Gastroesophageal sphincter (tissue), 4 donors: ENCODE data around the gene PAAF1. TPM values are rescaled to one million over a fixed set of nuclear protein-coding genes. Genes with fewer than 3 reads are reported as not detected.

Experiments used
- ATAC-seq: fragments of 150-250 bp; one replicate; pipeline ENCODE4 v1.9.1; 2016; ENCODE audit warnings: mild to moderate bottlenecking, moderate library complexity
- H3K27ac ChIP-seq, 4 donors: fragments of 200-600 bp; sonication (generic) in 3 of 4; 1 replicate in 3 of 4; 2 replicates in 1 of 4; pipeline ENCODE4 v1.5.1; 2016 to 2019
- H3K27me3 ChIP-seq: fragments of 200-600 bp; sonication (generic); one replicate; pipeline ENCODE4 v1.5.1; 2019
- H3K36me3 ChIP-seq, 2 donors: fragments of 200-600 bp; sonication (generic); one replicate each; pipeline ENCODE4 v1.5.1; 2019; ENCODE audit warnings: control low read depth in 1 of 2
- H3K4me1 ChIP-seq, 3 donors: fragments of 200-600 bp; sonication (generic); 1 replicate in 2 of 3; 2 replicates in 1 of 3; pipeline ENCODE4 v1.5.1; 2016 to 2019; ENCODE audit warnings: control low read depth in 2 of 3
- H3K4me3 ChIP-seq, 2 donors: fragments of 200-600 bp; sonication (generic); one replicate each; pipeline ENCODE4 v1.5.1; 2019; ENCODE audit warnings: mild to moderate bottlenecking in 1 of 2, moderate library complexity in 1 of 2
- H3K9me3 ChIP-seq, 3 donors: fragments of 200-600 bp; sonication (generic); one replicate each; pipeline ENCODE4 v1.5.1; 2017 to 2019; ENCODE audit warnings: control low read depth in 2 of 3
- EP300 ChIP-seq: sonication (generic); formaldehyde crosslinking; IDR thresholded peaks from one replicate; pipeline ENCODE4 v1.6.1; 2017; ENCODE audit warnings: antibody characterized with exemption, mild to moderate bottlenecking
- POLR2A ChIP-seq, 2 donors: fragments of 450-650 bp; IDR thresholded peaks; one replicate each; pipeline ENCODE4 v1.6.1; 2017; ENCODE audit warnings: antibody characterized with exemption in 2 of 2, mild to moderate bottlenecking in 2 of 2, moderate library complexity in 1 of 2
- POLR2AphosphoS5 ChIP-seq: sonication (generic); formaldehyde crosslinking; IDR thresholded peaks from one replicate; pipeline ENCODE4 v1.6.1; 2017; ENCODE audit warnings: antibody characterized with exemption
- whole genome bisulfite sequencing, 2 donors: methylation state at CpG; one replicate each; pipeline ENCODE4 v1.1.5; 2018; ENCODE audit warnings: low coverage in 1 of 2; 5-methylcytosine and 5-hydroxymethylcytosine counted together
- total RNA-seq, 4 donors: library from RNA; depleted of rRNA; stranded (reverse); fragments of >200 nt; gene quantifications; one replicate each; pipeline ENCODE4 v1.1.0, GENCODE V29; 2016
- TF ChIP-seq, protein P1 (sequence below), 4 experiments: fragments of 200-600 bp in 2 of 4; fragments of 450-650 bp in 2 of 4; sonication (generic) in 1 of 4; IDR thresholded peaks; one replicate each; pipeline ENCODE4 v1.5.1; 2017 to 2019; ENCODE audit warnings: antibody characterized with exemption in 4 of 4, mild to moderate bottlenecking in 2 of 4, moderate library complexity in 2 of 4

PAAF1 gene
- total RNA-seq, 4 donors from 2014 or later, result 16.2 to 30.2 (median 17.8) TPM

DNA sequence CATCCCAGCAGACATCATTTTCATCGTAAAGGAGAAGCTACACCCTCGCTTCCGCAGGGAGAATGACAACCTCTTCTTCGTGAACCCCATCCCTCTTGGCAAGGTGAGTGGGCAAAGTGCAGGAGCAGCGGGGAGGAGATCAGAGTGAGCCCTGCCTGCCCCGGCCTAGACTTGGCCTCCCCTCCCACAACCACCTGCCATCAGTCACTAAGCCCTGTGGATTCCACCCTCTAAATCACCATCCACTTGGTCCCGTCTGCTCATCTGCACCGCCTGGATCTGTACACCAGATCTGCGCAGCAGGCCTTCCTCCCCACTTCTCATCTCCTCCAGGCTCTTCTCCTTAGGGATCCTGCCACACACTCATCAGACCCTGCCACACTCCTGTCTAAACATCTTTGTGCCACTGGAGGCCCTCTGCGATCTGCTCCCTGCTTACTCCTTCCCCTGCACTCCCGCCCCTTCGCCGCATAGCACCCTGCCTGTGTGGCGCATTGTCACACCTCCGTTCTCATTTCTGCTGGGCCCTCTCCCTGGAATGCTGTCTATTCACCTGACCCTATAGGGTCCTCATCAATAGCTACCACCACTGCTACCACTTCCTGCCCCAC, 91.7 kb downstream of the PAAF1 start:
- no peak for ATAC-seq
- TF ChIP-seq EP300 (no peak), POLR2AphosphoS5 (no peak), POLR2A (IDR thresholded peaks at IDR 0.05) (no peak)
- TF ChIP-seq, protein P1, sequence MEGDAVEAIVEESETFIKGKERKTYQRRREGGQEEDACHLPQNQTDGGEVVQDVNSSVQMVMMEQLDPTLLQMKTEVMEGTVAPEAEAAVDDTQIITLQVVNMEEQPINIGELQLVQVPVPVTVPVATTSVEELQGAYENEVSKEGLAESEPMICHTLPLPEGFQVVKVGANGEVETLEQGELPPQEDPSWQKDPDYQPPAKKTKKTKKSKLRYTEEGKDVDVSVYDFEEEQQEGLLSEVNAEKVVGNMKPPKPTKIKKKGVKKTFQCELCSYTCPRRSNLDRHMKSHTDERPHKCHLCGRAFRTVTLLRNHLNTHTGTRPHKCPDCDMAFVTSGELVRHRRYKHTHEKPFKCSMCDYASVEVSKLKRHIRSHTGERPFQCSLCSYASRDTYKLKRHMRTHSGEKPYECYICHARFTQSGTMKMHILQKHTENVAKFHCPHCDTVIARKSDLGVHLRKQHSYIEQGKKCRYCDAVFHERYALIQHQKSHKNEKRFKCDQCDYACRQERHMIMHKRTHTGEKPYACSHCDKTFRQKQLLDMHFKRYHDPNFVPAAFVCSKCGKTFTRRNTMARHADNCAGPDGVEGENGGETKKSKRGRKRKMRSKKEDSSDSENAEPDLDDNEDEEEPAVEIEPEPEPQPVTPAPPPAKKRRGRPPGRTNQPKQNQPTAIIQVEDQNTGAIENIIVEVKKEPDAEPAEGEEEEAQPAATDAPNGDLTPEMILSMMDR (IDR thresholded peaks at IDR 0.05), result no peak
- no peak overlapping the region for H3K4me3 ChIP-seq
- H3K4me1 ChIP-seq, result peaks cover 0 to 12% (median 6%) of the 10 kb centered on the region in 3 donors
- H3K9me3 ChIP-seq, result no peaks in the 10 kb centered on the region
- H3K36me3 ChIP-seq, result no peaks in the 10 kb centered on the region
- H3K27ac ChIP-seq, result no peak overlapping the region
- peaks cover 15% of the 10 kb centered on the region for H3K27me3 ChIP-seq
- 94% methylated on average over 14 to 15 of the region's 15 CpGs for WGBS, 2 donors

DNA sequence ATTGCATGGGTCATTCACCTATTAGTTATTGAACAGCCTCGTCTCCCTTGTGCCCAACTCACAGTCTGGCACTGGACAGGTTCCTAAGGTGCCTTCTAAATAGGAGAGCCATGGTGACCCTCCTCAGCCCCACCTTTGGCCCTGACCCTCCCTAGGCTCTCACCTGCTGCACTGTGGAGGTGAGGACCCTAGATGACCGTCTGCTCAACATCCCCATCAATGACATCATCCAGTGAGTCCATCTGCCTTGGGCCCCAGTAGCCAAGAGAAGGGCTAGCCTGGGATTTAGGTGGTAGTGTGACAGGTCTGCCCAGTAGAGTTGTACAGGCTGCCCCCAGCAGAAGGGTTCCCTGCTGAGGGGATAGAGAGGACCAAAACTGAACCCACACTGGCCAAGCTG, 92.3 kb downstream of the PAAF1 start:
- peaks cover 13% of the 10 kb centered on the region for H3K27me3 ChIP-seq
- no peak overlapping the region for H3K4me3 ChIP-seq
- no peak for ATAC-seq
- H3K9me3 ChIP-seq, result no peaks in the 10 kb centered on the region
- no peak overlapping the region for H3K27ac ChIP-seq
- 90 to 100% methylated on average over 1 to 2 of the region's 2 CpGs for WGBS, 2 donors
- H3K36me3 ChIP-seq, result no peaks in the 10 kb centered on the region
- TF ChIP-seq POLR2AphosphoS5, result no peak
- TF ChIP-seq POLR2A (IDR thresholded peaks at IDR 0.05), result no peak
- TF ChIP-seq EP300, result no peak
- TF ChIP-seq, protein P1 (IDR thresholded peaks at IDR 0.05), result no peak
- H3K4me1 ChIP-seq, result peaks cover 0 to 10% (median 7%) of the 10 kb centered on the region in 3 donors

DNA sequence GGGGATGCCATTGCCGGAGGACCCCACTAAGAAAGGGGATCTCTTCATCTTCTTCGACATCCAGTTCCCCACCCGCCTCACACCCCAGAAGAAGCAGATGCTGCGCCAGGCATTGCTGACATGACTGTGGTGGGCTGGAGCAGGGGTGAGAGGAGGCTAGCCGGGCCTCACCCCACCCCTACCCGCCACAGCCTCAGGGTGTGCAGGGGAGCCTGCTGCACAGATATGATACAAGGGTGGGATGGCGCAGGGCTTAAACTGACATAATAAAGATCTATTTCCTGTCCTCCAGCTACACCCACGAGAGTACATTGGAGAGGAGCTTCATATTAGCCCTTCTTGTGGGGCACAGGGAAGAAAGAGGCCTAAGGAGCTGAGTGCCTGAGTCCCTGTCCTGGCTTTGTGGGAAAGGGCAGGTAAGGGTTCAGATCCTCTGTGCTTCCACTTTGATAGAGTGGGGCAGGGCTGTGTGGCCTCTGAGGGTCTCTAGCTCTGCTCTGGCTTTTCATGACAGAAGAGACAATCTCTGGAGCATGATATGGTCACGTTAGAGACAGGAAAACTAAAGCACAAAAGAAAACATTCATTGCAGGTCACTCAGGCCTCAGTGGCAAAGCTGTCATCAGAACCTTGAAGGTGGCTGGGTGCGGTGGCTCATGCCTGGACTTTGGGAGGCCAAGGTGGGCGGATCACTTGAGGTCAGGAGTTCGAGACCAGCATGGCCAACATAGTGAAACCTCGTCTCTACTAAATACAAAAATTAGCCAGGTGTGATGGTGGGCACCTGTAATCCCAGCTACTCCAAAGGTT, 93.4 kb downstream of the PAAF1 start:
- ATAC-seq, result no peak
- peaks cover 0 to 3% of the 10 kb centered on the region in 2 donors for H3K36me3 ChIP-seq
- WGBS, 2 donors, result 60 to 74% methylated on average over 1 to 7 of the region's 13 CpGs
- no peak overlapping the region for H3K4me3 ChIP-seq
- H3K4me1 ChIP-seq, result peaks cover 0 to 3% (median 0%) of the 10 kb centered on the region in 3 donors
- TF ChIP-seq POLR2A (IDR thresholded peaks at IDR 0.05) (no peak), POLR2AphosphoS5 (no peak), EP300 (no peak)
- TF ChIP-seq, protein P1 (IDR thresholded peaks at IDR 0.05), result no peak
- H3K27me3 ChIP-seq, result peaks cover 8% of the 10 kb centered on the region
- no peaks in the 10 kb centered on the region for H3K9me3 ChIP-seq
- H3K27ac ChIP-seq, result no peak overlapping the region

DNA sequence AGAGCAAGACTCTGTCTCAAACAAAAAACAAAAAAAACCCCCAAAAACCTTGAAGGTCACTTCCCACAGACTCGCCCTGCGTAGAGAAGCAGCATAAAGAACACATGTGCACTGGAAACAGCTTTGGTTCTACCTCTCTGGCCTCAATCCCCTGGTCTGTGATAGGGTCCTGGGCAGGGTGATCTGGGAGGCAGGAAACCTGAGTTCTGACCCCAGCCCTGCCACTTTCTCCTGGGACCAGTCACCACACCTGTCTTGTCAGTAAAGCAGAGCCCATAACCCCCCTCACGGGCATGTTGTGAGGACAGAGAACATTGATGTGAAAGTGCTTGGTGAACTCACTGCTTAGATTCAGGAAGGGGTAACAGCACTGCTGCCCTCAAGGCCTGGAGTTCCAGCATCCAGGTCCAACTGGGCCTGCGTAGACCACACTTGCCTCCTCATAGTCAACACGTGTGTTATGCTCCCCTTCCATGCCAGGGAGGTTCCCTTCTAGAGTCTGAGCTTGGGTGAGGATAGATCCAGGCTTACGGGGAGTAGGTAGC, 94.4 kb downstream of the PAAF1 start:
- no peak for ATAC-seq
- no peak overlapping the region for H3K27ac ChIP-seq
- H3K4me1 ChIP-seq, result peaks cover 0 to 3% (median 0%) of the 10 kb centered on the region in 3 donors
- TF ChIP-seq POLR2AphosphoS5 (no peak), EP300 (no peak), POLR2A (IDR thresholded peaks at IDR 0.05) (no peak)
- TF ChIP-seq, protein P1 (IDR thresholded peaks at IDR 0.05), result no peak
- H3K9me3 ChIP-seq, result no peaks in the 10 kb centered on the region
- H3K36me3 ChIP-seq, result peaks cover 0 to 14% of the 10 kb centered on the region in 2 donors
- no peaks in the 10 kb centered on the region for H3K27me3 ChIP-seq
- 90 to 100% methylated on average over 2 to 4 of the region's 6 CpGs for WGBS, 2 donors
- H3K4me3 ChIP-seq, result no peak overlapping the region
